H9 (cell line): ENCODE measurements around the gene GSE1. TPM values are rescaled to one million over a fixed set of nuclear protein-coding genes. Genes with fewer than 3 reads are reported as not detected.
A peak's percentile ranks its signal among the peaks of the same experiment; 100 is the strongest.

ENCODE experiments used
- DNase-seq: peaks from one replicate; pipeline ENCODE4 v3.0.0-alpha.2; 2017
- H2AFZ ChIP-seq: one replicate; pipeline ENCODE4 v1.6.1; 2013; ENCODE audit warnings: mild to moderate bottlenecking, low read length, control low read depth, moderate library complexity
- H2AK5ac ChIP-seq: 2 replicates; pipeline ENCODE4 v1.6.1; 2013; ENCODE audit warnings: low read length, control low read depth, mixed read lengths; ENCODE audit not compliant: insufficient read length
- H2BK120ac ChIP-seq: one replicate; pipeline ENCODE4 v1.6.1; 2013; ENCODE audit warnings: low read depth, mild to moderate bottlenecking, low read length, control low read depth, inconsistent platforms; ENCODE audit not compliant: poor library complexity, severe bottlenecking
- H2BK12ac ChIP-seq: 2 replicates; pipeline ENCODE4 v1.6.1; 2013; ENCODE audit warnings: low read length, control low read depth, mixed read lengths, low read depth; ENCODE audit not compliant: insufficient read length
- H2BK15ac ChIP-seq: 2 replicates; pipeline ENCODE4 v1.6.1; 2013; ENCODE audit warnings: low read depth, low read length, control low read depth
- H2BK20ac ChIP-seq: one replicate; pipeline ENCODE4 v1.6.1; 2013; ENCODE audit warnings: low read depth, mild to moderate bottlenecking, low read length, control low read depth, inconsistent platforms; ENCODE audit not compliant: poor library complexity, severe bottlenecking
- H2BK5ac ChIP-seq: 2 replicates; pipeline ENCODE4 v1.6.1; 2013; ENCODE audit warnings: low read length, control low read depth, mixed read lengths; ENCODE audit not compliant: insufficient read length
- H3K14ac ChIP-seq: 2 replicates; pipeline ENCODE4 v1.6.1; 2013; ENCODE audit warnings: low read length, control low read depth; ENCODE audit not compliant: insufficient read depth
- H3K18ac ChIP-seq: 2 replicates; pipeline ENCODE4 v1.6.1; 2013; ENCODE audit warnings: low read depth, mild to moderate bottlenecking, mixed read lengths, low read length, control low read depth; ENCODE audit not compliant: insufficient read length
- H3K23ac ChIP-seq: 2 replicates; pipeline ENCODE4 v1.6.1; 2013; ENCODE audit warnings: low read length, control low read depth, mixed read lengths, low read depth; ENCODE audit not compliant: insufficient read length
- H3K23me2 ChIP-seq: 2 replicates; pipeline ENCODE4 v1.6.1; 2013; ENCODE audit warnings: low read depth, mild to moderate bottlenecking, mixed read lengths, low read length, control low read depth; ENCODE audit not compliant: insufficient read length, poor library complexity, severe bottlenecking
- H3K27ac ChIP-seq: 2 replicates; pipeline ENCODE4 v1.5.1; 2013; ENCODE audit warnings: low read length, control low read depth, mixed read lengths, low read depth; ENCODE audit not compliant: insufficient read length
- H3K27me3 ChIP-seq: 2 replicates; pipeline ENCODE4 v1.6.1; 2013; ENCODE audit warnings: low read length, control low read depth, inconsistent platforms; ENCODE audit not compliant: insufficient read depth
- H3K4ac ChIP-seq: 2 replicates; pipeline ENCODE4 v1.6.1; 2013; ENCODE audit warnings: low read depth, mild to moderate bottlenecking, control low read depth, inconsistent platforms, low read length, moderate library complexity
- H3K4me1 ChIP-seq: 2 replicates; pipeline ENCODE4 v1.6.1; 2013; ENCODE audit warnings: low read length, control low read depth, inconsistent platforms; ENCODE audit not compliant: insufficient read depth
- H3K4me2 ChIP-seq: 2 replicates; pipeline ENCODE4 v1.6.1; 2013; ENCODE audit warnings: low read length, control low read depth, mixed read lengths; ENCODE audit not compliant: insufficient read length, insufficient read depth
- H3K56ac ChIP-seq: 2 replicates; pipeline ENCODE4 v1.6.1; 2013; ENCODE audit warnings: low read depth, mild to moderate bottlenecking, mixed read lengths, low read length, control low read depth; ENCODE audit not compliant: insufficient read length
- H3K79me1 ChIP-seq: 2 replicates; pipeline ENCODE4 v1.6.1; 2013; ENCODE audit warnings: low read depth, mild to moderate bottlenecking, moderate library complexity, low read length, control low read depth, inconsistent platforms; ENCODE audit not compliant: insufficient read depth, poor library complexity, severe bottlenecking
- H3K79me2 ChIP-seq: 2 replicates; pipeline ENCODE4 v1.6.1; 2013; ENCODE audit warnings: low read length, control low read depth, inconsistent platforms; ENCODE audit not compliant: insufficient read depth
- H3K9ac ChIP-seq: 2 replicates; pipeline ENCODE4 v1.6.1; 2013; ENCODE audit warnings: low read length, control low read depth, mixed read lengths; ENCODE audit not compliant: insufficient read length; ENCODE audit errors: extremely low read depth
- H3K9me3 ChIP-seq: one replicate; pipeline ENCODE4 v1.6.1; 2013; ENCODE audit warnings: low read depth, low read length, inconsistent platforms; ENCODE audit not compliant: control insufficient read depth
- H3T11ph ChIP-seq: one replicate; pipeline ENCODE4 v1.6.1; 2013; ENCODE audit warnings: mild to moderate bottlenecking, low read length, control low read depth, inconsistent platforms
- H4K20me1 ChIP-seq: one replicate; pipeline ENCODE4 v1.6.1; 2013; ENCODE audit not compliant: control insufficient read depth, insufficient read length, insufficient read depth
- H4K5ac ChIP-seq: 2 replicates; pipeline ENCODE4 v1.6.1; 2013; ENCODE audit warnings: low read depth, mild to moderate bottlenecking, mixed read lengths, low read length, control low read depth; ENCODE audit not compliant: insufficient read length
- H4K8ac ChIP-seq: replicated peaks from 2 replicates; pipeline ENCODE4 v1.6.1; 2013; ENCODE audit warnings: low read length, control low read depth, mixed read lengths, low read depth; ENCODE audit not compliant: insufficient read length
- H4K91ac ChIP-seq: 2 replicates; pipeline ENCODE4 v1.6.1; 2013; ENCODE audit warnings: low read depth, mild to moderate bottlenecking, moderate library complexity, mixed read lengths, low read length, control low read depth; ENCODE audit not compliant: insufficient read length
- H3K27ac Mint-ChIP-seq, 3 experiments: 2 replicates in 2 of 3; 3 replicates in 1 of 3; pipeline ENCODE4 v1.8.0; 2020 to 2021; ENCODE audit warnings: mixed read lengths in 3 of 3, mild to moderate bottlenecking in 1 of 3, moderate library complexity in 1 of 3
- H3K27me3 Mint-ChIP-seq: 2 replicates; pipeline ENCODE4 v1.8.0; 2021; ENCODE audit warnings: low read depth, mild to moderate bottlenecking, moderate library complexity, mixed read lengths
- H3K36me3 Mint-ChIP-seq, 3 experiments: 2 replicates in 2 of 3; 3 replicates in 1 of 3; pipeline ENCODE4 v1.8.0; 2020 to 2021; ENCODE audit warnings: low read depth in 3 of 3, mixed read lengths in 3 of 3; ENCODE audit not compliant: insufficient read depth in 1 of 3
- H3K4me1 Mint-ChIP-seq, 2 experiments: 2 replicates each; pipeline ENCODE4 v1.8.0; 2020; ENCODE audit warnings: mixed read lengths in 2 of 2
- H3K4me3 Mint-ChIP-seq, 2 experiments: 2 replicates in 1 of 2; 3 replicates in 1 of 2; pipeline ENCODE4 v1.8.0; 2020 to 2021; ENCODE audit warnings: mild to moderate bottlenecking in 2 of 2, mixed read lengths in 2 of 2, moderate library complexity in 1 of 2
- H3K9me3 Mint-ChIP-seq, 2 experiments: 2 replicates in 1 of 2; 3 replicates in 1 of 2; pipeline ENCODE4 v1.8.0; 2020; ENCODE audit warnings: mild to moderate bottlenecking in 2 of 2, mixed read lengths in 2 of 2, moderate library complexity in 1 of 2
- CTCF ChIP-seq: fragments of 200-600 bp; sonication (generic); conservative IDR thresholded peaks from 3 replicates; pipeline ENCODE4 v1.8.0; 2021; ENCODE audit warnings: antibody characterized with exemption, mild to moderate bottlenecking
- WGBS: extraction: QIAGEN DNeasy Blood & Tissue Kit; methylation state at CpG from one replicate; pipeline ENCODE4 v1.1.7; 2013; ENCODE audit warnings: missing lambda C conversion rate, low lambda C conversion rate, mixed read lengths; ENCODE audit not compliant: insufficient read length; ENCODE audit errors: extremely low coverage; 5-methylcytosine and 5-hydroxymethylcytosine counted together
- total RNA-seq: library from RNA; stranded (reverse); gene quantifications from 2 replicates; pipeline ENCODE4 v1.2.1, GENCODE V29; 2021

The GSE1 gene
- total RNA-seq, 1 experiment from 2014 or later = 125 TPM

- H3K4me1 Mint-ChIP-seq = no peaks in the 10 kb centered on the region
- H3K18ac ChIP-seq = no peak overlapping the region
- H4K91ac ChIP-seq = no peak overlapping the region
- H3K4me2 ChIP-seq = no peak overlapping the region
- H3K9me3 Mint-ChIP-seq = no peaks in the 10 kb centered on the region
- no peaks in the 10 kb centered on the region for H3K23me2 ChIP-seq
- no peak for DNase-seq
- H3K27ac Mint-ChIP-seq = peak overlapping the region in 2 of 3 experiments; percentile 60 to 71; a peak in 3 of 7 replicates
- H2BK120ac ChIP-seq = no peak overlapping the region
- H3K9ac ChIP-seq = no peak overlapping the region
- no peaks in the 10 kb centered on the region for H3K79me1 ChIP-seq
- no peaks in the 10 kb centered on the region for H3K79me2 ChIP-seq
- no peak overlapping the region for H2BK5ac ChIP-seq
- H2BK12ac ChIP-seq = no peak overlapping the region
- H3K4me3 Mint-ChIP-seq = no peak overlapping the region
- no peak overlapping the region for H2AK5ac ChIP-seq
- peaks cover 2% of the 10 kb centered on the region for H4K20me1 ChIP-seq
- H3K27ac ChIP-seq = no peak overlapping the region
- no peak overlapping the region for H2BK20ac ChIP-seq
- no peak overlapping the region for H3K14ac ChIP-seq
- H3K23ac ChIP-seq = no peak overlapping the region
- H3K36me3 Mint-ChIP-seq = peaks cover 61 to 96% (median 94%) of the 10 kb centered on the region in 3 experiments
- no peak overlapping the region for H3T11ph ChIP-seq
- H3K9me3 ChIP-seq = no peaks in the 10 kb centered on the region
- H2AFZ ChIP-seq = no peak overlapping the region
- H3K4ac ChIP-seq = no peak overlapping the region
- H3K27me3 ChIP-seq = no peaks in the 10 kb centered on the region
- H4K5ac ChIP-seq = no peak overlapping the region
- H3K4me1 ChIP-seq = no peaks in the 10 kb centered on the region
- no peak for TF ChIP-seq CTCF
- no peak overlapping the region for H4K8ac ChIP-seq
- H3K27me3 Mint-ChIP-seq = no peaks in the 10 kb centered on the region; the same call in 1 of the 2 replicates
- no peak overlapping the region for H2BK15ac ChIP-seq
- no peak overlapping the region for H3K56ac ChIP-seq
- WGBS = no CpG with 5 or more reads among the region's 13 CpGs
Measured at GRCh38 chr16:85665929-85666328, 52.8 kb downstream of the GSE1 start.
